Dermis microvascular lymphatic vessel endothelial cell (primary cell): Measurements from ENCODE around the gene NRAP. TPM values are rescaled to one million over a fixed set of nuclear protein-coding genes. Genes with fewer than 3 reads are reported as not detected.
"Not testable (repeated sequence)": the region's sequence is repeated elsewhere in the genome, so short reads cannot be mapped to it uniquely, and the experiment has no call there.

ENCODE experiments used
- DNase-seq, 2 donors: peaks; one replicate each; pipeline versions ENCODE4 v3.0.0 to v3.0.0-alpha.2; 2010; ENCODE audit warnings: low read depth in 2 of 2
- total RNA-seq: library from RNA; depleted of rRNA; stranded (reverse); fragments of >200 nt; gene quantifications from 2 replicates; pipeline ENCODE4 v1.2.1, GENCODE V29; 2014

Gene NRAP
- total RNA-seq, 1 donor from 2014 or later: not detected

DNA sequence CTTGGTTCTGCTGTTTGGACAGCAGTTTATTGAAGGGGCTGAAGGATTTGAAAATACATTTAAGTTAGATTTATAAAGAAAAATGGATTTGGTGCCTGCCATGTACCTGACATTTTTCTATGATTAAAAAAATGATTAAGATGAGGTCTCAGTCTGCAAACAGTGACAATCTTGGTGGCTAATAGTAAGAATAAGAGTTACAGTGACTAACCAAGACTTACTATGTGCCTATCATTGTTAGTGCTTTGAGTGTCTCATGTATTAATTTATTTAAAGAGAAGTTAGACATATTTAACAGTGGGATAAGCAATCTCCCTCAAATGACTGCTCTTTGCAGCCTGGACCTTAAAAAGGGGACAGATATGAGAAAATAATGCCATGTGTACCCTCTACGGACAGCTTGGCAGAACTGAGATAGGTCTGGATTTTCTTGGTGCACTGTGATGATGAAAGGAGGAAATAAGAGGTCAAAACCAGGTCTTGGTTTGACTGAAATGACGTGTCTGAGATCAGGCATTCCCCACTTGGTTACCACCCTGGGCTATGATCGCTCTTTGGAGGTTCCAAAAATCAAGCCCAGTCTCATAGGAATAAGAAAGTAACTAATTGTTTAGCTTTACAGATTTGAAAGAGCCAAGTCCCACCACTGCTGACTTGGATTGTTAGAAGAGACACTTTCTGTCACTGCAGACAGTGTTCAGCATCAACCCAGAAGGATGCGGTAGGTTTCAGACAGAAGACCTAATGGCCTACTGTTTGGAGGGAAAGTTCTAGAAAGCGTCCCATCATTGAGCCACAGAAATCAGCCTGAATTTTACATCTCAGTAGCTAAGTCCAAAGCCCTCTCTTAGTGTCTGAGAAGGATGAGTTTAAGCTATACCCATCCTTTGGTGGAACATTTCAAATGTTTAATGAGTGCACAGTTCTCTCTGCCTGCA, 18.0 kb upstream of the NRAP start:
- peak in 1 of 2 donors; percentile 10 for DNase-seq

DNA sequence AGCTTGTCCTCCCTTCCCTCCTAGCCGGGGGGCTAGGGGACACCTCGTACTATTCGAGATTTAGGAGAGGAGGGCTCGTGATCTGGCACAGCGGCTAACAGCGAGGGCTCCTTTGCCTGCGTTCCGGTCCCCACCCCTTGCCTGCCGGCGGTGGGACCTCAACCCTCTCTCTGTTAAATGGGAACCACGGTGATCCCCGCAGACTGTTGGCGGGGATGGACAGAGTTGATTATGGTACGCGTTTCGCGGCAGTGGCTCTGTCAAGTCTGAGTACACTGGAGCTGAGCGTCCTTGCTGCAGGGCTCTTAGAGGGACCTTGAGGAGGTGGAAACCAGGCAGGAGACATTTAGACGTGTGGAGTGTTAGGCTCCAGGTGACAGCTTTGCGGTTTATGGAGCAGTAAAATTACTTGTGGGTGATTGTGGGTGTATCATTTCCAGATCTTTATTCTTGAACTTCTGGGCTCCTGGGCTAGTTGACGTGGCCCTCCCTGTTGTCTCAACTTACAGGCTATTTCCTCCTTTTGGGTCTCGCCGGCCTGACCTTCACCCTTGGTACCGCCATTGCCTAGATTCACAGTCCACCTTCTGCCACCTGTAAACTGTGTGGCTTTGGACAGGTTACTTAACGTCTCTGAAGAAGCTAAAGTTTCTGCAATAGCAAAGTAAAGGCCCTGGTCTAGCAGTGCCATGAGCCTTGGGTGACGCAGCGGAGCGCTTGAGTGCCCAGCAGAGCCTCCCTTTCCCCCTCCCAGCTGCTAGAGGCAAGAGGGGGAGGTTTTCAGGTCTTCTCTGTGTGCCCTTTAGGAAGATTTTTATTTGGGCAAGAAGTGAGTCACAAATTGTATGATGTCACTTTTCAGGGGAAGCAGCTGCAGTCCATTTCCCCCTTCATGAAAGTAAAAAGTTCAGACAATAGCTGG, 16.6 kb upstream of the NRAP start:
- DNase-seq: peak; percentile 70 to 91

- peak; percentile 69 to 83 for DNase-seq
These were observed 15.8 kb upstream of the NRAP start, which contains the start of gene CASP7 for GRCh38 chr10:113679463-113680189. CASP7 (plus strand) TSS chr10:113679912; CDS start chr10:113697494, 17,582 bp downstream.

GRCh38 chr10:113666682-113667252, 2.9 kb upstream of the NRAP start:
- no peak for DNase-seq

DNA sequence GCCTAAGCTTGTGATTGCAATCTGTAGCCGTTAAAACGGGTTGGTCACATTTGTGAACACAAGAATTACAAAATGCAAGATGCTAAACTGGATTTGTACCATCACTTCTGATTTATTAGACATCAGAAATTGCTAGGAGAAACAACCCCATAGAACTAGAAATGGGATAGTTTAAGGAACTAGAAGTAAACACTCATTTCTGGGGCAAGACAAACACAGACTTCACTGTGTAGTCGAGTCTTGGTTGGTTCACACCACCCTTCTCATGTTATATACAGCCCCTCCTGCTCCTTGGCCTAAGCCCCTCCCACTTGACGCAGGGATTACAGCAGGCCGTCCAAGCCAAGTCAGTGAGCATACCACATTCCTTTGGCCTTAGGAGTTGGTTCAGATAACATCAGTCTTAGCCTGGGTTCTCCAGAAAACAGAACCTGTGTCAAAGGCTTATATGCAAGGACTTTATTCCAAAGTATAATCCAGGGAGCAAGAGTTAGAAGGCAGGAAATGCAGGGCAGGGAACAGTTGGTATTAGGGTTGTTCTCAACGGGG, 2.0 kb upstream of the NRAP start:
- no peak for DNase-seq

GRCh38 chr10:113665352-113665751, 1.5 kb upstream of the NRAP start:
- no peak for DNase-seq

- no peak for DNase-seq
These were observed 699 bp downstream of the NRAP start for GRCh38 chr10:113663142-113663541.

- DNase-seq: no peak
These were observed 2.5 kb downstream of the NRAP start for GRCh38 chr10:113661332-113661731.

- no peak for DNase-seq
These were observed 6.3 kb downstream of the NRAP start for GRCh38 chr10:113657544-113657943.

DNA sequence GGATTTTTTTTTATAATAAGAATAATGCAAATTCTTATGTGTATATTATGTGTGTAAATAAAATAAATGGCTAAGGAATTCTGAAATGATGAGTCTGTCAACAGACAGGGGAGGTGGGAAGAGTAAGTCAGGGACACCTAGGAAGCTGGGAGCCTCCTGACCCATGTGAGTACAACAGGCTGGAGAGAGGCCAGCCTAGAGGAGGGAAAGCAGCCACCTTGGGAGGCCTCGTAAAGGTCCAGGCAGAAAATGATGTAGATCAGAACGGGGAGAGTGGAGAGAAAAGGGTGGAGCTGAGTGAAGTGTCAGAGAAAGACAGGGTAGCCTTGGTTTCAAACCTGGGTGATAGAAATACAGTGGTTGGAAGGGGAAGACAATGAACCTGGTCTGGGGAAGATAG, 6.9 kb downstream of the NRAP start:
- DNase-seq: no peak

- DNase-seq: not testable (repeated sequence)
These were observed 11.4 kb downstream of the NRAP start for GRCh38 chr10:113652456-113652855.

DNA sequence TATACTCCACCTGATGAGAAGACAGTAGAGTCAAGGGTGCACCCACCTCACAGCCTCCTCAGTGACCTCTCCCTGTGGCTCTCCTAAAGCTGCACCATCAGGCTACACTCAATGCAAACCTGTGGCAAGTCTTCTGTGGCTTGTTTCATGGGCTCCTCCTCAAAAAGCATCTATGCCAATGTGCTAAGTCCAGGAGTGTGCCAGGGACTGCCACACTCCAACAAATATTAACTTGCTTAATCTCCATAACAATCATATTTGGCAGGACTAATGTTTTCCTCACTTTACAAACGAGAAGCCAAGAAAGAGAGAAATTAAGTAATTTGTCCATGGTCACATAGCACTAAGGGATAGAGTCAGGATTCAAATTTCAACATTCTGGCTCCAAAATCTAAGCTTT, 11.9 kb downstream of the NRAP start:
- no peak for DNase-seq

DNA sequence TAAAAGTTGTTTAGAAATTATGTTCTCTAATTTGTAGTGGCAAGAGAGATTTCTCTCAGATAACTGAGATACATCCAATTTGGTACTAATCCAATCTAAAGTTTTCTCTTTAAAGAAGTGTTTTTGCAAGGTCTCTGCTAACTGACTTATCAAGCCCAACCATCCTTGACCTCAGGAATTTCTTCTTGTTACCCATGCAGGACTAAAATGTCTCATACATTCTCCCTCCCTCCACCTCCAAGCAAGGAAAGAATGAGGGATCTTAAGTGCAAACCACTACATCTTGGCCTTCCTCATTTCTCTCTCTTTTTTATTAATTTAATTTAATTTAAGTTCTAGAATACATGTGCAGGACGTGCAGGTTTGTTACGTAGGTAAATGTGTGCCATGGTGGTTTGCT, 12.8 kb downstream of the NRAP start:
- no peak for DNase-seq

- DNase-seq: no peak
These were observed 13.7 kb downstream of the NRAP start for GRCh38 chr10:113650172-113650571.

GRCh38 chr10:113648478-113648877, 15.4 kb downstream of the NRAP start:
- DNase-seq: no peak

DNA sequence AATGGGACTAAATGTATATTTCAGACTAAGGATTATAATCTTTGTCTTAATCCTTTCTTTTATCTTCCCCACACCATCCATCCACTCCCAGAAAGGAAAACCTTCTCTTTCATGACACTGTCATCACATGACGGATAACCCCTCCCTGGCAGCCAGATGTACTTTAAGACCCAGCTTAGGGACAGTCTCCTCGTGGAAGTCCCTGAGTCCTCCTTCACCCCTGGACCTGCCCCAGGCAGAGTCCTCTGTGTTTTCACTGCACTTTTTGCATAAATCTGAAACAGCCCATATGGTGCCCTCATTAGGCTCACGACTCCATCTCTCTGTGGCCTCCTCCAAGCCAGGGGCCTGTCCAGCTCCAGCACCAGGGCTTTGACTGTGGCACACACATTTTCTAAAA, 16.0 kb downstream of the NRAP start:
- no peak for DNase-seq

DNA sequence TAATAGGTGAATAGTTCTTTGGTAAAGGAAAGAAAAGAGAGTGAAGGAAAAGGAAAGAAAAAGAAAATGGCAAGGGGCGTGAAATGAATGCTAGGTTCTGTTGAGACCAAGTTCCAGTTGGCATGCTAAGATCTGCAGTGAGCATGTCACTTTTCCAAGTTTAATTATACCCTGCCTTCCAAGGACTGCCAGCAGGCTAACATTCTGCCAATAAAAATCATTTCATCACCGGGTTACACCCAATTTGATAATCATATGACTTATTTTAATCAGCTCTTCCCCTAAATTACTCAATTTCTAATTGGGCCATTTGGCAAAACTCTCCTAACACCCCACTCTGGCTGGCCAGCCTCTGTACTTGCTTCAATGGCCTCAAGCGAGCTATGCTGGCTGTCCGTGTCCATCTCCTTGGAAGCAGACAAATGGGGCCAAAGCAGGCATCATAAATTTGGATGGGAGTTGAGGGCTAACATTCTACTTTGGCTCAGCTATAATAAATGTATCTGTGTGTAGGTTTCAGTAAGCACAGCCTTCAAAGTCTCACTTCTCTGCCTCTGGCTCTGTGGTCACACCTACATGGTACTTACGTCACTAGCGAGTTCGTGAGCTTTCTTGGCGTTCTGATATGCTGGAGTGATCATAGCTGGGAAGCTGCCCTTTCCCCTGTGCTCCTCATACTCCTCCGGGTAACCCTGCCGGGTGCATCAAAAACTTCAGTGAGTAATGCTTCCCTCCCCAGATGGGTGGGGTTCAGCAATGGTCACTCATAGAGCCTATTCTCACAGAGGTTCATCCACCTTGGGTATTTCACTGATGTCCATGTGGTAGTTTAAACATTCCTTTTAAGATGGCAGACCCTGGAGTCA, 17.3 kb downstream of the NRAP start:
- DNase-seq: no peak

DNA sequence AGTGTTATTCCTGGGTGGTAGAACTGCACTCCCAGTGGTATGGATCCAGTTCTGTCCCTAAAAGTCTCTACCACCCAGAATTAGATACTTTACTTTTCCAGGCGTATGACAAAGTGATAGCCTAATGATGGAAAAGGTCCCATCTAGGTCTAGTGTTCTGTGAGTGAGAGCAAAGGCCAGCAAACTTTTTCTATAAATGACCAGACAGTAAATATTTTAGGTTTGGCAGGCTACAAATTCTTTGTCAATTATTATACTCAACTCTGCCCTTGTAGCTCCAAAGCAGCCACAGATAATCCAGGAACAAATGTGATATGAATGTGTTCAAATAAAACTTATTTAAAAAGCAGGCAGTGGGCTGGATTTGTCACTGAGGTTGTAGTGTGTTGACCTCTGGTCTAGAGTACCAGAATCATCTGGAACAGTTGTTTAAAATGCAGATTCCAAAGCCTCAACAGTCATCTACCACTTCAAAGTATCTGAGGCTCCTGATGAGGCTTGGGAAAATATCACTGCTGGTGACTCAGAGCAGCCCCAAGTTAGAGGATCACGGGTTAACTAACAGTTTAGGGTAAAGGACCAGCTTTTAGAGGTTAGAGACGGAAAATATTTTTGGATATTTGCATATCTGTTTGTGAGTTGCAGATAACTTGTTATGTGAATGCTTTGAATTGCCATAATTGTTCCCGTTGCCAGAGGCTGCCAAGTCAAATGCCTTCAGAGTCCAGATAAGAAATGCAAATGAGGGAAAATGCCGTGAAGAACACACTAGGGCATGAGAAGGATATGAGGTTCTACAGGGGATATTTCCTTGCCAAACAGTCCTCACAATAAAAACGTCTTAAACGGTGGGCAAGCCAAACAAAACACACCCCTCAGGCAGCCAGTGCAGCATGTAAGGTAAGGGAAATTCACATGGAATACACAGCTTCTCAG, 19.4 kb downstream of the NRAP start:
- peak in 1 of 2 donors; percentile 47 for DNase-seq

- no peak for DNase-seq
These were observed 20.7 kb downstream of the NRAP start for GRCh38 chr10:113643183-113643582.
